Lower leg skin (tissue), 3 donors: ENCODE results near the gene DOCK1.

Source experiments
- POLR2A ChIP-seq, 2 donors: fragments of 450-650 bp; IDR thresholded peaks; one replicate each; pipeline ENCODE4 v1.6.1; 2016 to 2017; ENCODE audit warnings: antibody characterized with exemption in 2 of 2, mild to moderate bottlenecking in 1 of 2, moderate library complexity in 1 of 2
- TF ChIP-seq, protein P1 (sequence below), 3 donors: fragments of 450-650 bp; IDR thresholded peaks; one replicate each; pipeline ENCODE4 v1.5.1; 2016; ENCODE audit warnings: antibody characterized with exemption in 3 of 3, mild to moderate bottlenecking in 3 of 3, moderate library complexity in 2 of 3

DNA sequence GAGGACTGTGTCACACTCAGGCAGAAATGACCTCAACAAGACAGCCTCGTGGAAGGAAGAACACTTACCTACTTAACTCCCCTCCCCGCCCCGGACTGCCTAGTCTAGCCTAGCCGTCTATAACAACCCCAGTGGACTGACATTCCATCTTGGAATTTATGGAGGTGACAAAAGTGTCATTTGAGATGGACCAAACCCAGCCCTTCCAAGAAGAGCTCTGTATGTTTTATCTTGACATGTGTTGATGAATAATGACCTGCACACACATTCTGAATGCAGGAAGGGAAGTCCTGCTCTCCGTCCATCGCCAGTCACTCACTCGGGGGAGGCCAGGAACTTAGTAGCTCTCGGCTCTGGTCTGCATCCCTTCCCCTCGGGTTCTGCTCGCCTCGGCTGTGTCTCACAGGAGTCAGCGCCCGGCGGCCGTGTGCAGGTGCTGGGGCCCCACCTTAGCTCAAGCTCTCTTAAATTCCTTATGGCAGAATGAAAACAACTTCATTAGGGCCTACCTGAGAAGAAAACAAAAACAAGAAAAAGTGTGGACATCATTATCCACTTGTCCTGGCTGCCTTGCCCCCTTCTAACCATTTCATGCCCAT is 503.0 kb downstream of the DOCK1 start:
- no peak for TF ChIP-seq POLR2A (IDR thresholded peaks at IDR 0.05)
- TF ChIP-seq, protein P1, sequence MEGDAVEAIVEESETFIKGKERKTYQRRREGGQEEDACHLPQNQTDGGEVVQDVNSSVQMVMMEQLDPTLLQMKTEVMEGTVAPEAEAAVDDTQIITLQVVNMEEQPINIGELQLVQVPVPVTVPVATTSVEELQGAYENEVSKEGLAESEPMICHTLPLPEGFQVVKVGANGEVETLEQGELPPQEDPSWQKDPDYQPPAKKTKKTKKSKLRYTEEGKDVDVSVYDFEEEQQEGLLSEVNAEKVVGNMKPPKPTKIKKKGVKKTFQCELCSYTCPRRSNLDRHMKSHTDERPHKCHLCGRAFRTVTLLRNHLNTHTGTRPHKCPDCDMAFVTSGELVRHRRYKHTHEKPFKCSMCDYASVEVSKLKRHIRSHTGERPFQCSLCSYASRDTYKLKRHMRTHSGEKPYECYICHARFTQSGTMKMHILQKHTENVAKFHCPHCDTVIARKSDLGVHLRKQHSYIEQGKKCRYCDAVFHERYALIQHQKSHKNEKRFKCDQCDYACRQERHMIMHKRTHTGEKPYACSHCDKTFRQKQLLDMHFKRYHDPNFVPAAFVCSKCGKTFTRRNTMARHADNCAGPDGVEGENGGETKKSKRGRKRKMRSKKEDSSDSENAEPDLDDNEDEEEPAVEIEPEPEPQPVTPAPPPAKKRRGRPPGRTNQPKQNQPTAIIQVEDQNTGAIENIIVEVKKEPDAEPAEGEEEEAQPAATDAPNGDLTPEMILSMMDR (IDR thresholded peaks at IDR 0.05) = no peak
